CD8-positive, alpha-beta memory T cell (primary cell): ENCODE data around the gene PPM1H. TPM values are rescaled to one million over a fixed set of nuclear protein-coding genes. Genes with fewer than 3 reads are reported as not detected.

Source experiments
- CTCF ChIA-PET: fragments of 350-600 bp; sonication (Branson Sonifier 250); formaldehyde crosslinking; loops from one replicate; lab custom pipeline; 2021; ENCODE audit warnings: antibody characterized with exemption; lab: Charles Lee
- POLR2A ChIA-PET: fragments of 350-600 bp; sonication (Branson Sonifier 250); formaldehyde crosslinking; loops from one replicate; lab custom pipeline; 2021; ENCODE audit warnings: antibody characterized with exemption; lab: Charles Lee
- DNase-seq, 5 donors: peaks; one replicate each; pipeline versions ENCODE4 v3.0.0 to v3.0.0-alpha.2; 2020 to 2022; ENCODE audit warnings: mixed read lengths in 1 of 5
- H3K27ac ChIP-seq: one replicate; pipeline ENCODE4 v1.7.0; 2013; ENCODE audit warnings: low read depth, mild to moderate bottlenecking, low read length, moderate library complexity
- H3K27me3 ChIP-seq: 2 replicates; pipeline ENCODE4 v1.7.0; 2013; ENCODE audit warnings: low read length, mild to moderate bottlenecking; ENCODE audit not compliant: insufficient read depth, poor library complexity, severe bottlenecking
- H3K36me3 ChIP-seq: 2 replicates; pipeline ENCODE4 v1.7.0; 2013; ENCODE audit warnings: mild to moderate bottlenecking, low read length, moderate library complexity; ENCODE audit not compliant: insufficient read depth
- H3K4me1 ChIP-seq: 2 replicates; pipeline ENCODE4 v1.7.0; 2013; ENCODE audit warnings: mild to moderate bottlenecking, low read length, moderate library complexity; ENCODE audit not compliant: insufficient read depth
- H3K4me3 ChIP-seq: 2 replicates; pipeline ENCODE4 v1.7.0; 2013; ENCODE audit warnings: mild to moderate bottlenecking, low read length
- H3K9me3 ChIP-seq: 2 replicates; pipeline ENCODE4 v1.7.0; 2013; ENCODE audit warnings: mild to moderate bottlenecking, low read length
- H3K27ac Mint-ChIP-seq, 8 donors: one replicate each; pipeline ENCODE4 v1.8.0; 2020 to 2021; ENCODE audit warnings: mixed read lengths in 8 of 8, mild to moderate bottlenecking in 6 of 8, inconsistent platforms in 3 of 8, moderate library complexity in 3 of 8
- H3K27me3 Mint-ChIP-seq, 2 donors: one replicate each; pipeline ENCODE4 v1.8.0; 2020 to 2021; ENCODE audit warnings: mixed read lengths in 2 of 2, mild to moderate bottlenecking in 1 of 2, moderate library complexity in 1 of 2
- H3K36me3 Mint-ChIP-seq, 3 donors: one replicate each; pipeline ENCODE4 v1.8.0; 2020 to 2021; ENCODE audit warnings: mixed read lengths in 3 of 3, inconsistent platforms in 1 of 3, mild to moderate bottlenecking in 1 of 3
- H3K4me1 Mint-ChIP-seq, 3 donors: one replicate each; pipeline ENCODE4 v1.8.0; 2020 to 2021; ENCODE audit warnings: mixed read lengths in 3 of 3, inconsistent platforms in 1 of 3, mild to moderate bottlenecking in 1 of 3
- H3K4me3 Mint-ChIP-seq, 7 donors: one replicate each; pipeline ENCODE4 v1.8.0; 2020 to 2021; ENCODE audit warnings: mixed read lengths in 7 of 7, mild to moderate bottlenecking in 6 of 7, moderate library complexity in 4 of 7, inconsistent platforms in 2 of 7
- H3K9me3 Mint-ChIP-seq, 5 donors: one replicate each; pipeline ENCODE4 v1.8.0; 2020 to 2022; ENCODE audit warnings: mixed read lengths in 5 of 5, mild to moderate bottlenecking in 3 of 5, moderate library complexity in 2 of 5, inconsistent platforms in 1 of 5
- polyA plus RNA-seq: library from polyadenylated mRNA; unstranded; fragments of 300-500 nt; fragmentation: Illumina TruSeq; gene quantifications from one replicate; pipeline ENCODE4 v1.2.3, GENCODE V29; 2021
- total RNA-seq, 2 experiments: library from RNA; stranded (reverse); gene quantifications; one replicate each; pipeline ENCODE4 v1.2.3, GENCODE V29; 2021

PPM1H gene
- total and polyA plus RNA-seq, 3 experiments from 2014 or later: 0.13 TPM; not detected in 1

- Mint-ChIP-seq H3K27me3 (peaks cover 2 to 8% of the 10 kb centered on the region in 2 donors), H3K27ac (no peak overlapping the region), H3K4me1 (no peaks in the 10 kb centered on the region), H3K9me3 (peaks cover 0 to 3% (median 0%) of the 10 kb centered on the region in 5 donors), H3K36me3 (no peaks in the 10 kb centered on the region), H3K4me3 (no peak overlapping the region)
- ChIA-PET CTCF (interaction anchor here (0.5 kb wide), 1 partner anchor 14 kb away, joined by 3 read pairs; no protein-coding TSS in a partner anchor), POLR2A (no interaction called here)
- Histone ChIP-seq H3K4me3 (no peak overlapping the region), H3K27me3 (no peaks in the 10 kb centered on the region), H3K9me3 (no peaks in the 10 kb centered on the region), H3K27ac (no peak overlapping the region), H3K36me3 (no peaks in the 10 kb centered on the region), H3K4me1 (no peaks in the 10 kb centered on the region)
- no peak for DNase-seq
Observed at GRCh38 chr12:62912644-62913043, 22.3 kb downstream of the PPM1H start.

- H3K4me1 ChIP-seq: no peaks in the 10 kb centered on the region
- peaks cover 0 to 3% (median 0%) of the 10 kb centered on the region in 5 donors for H3K9me3 Mint-ChIP-seq
- H3K9me3 ChIP-seq: no peaks in the 10 kb centered on the region
- no peak overlapping the region for H3K27ac Mint-ChIP-seq
- H3K27me3 Mint-ChIP-seq: peaks cover 2 to 7% of the 10 kb centered on the region in 2 donors
- ChIA-PET POLR2A (no interaction called here), CTCF (no interaction called here)
- H3K36me3 Mint-ChIP-seq: no peaks in the 10 kb centered on the region
- no peaks in the 10 kb centered on the region for H3K4me1 Mint-ChIP-seq
- no peak for DNase-seq
- no peak overlapping the region for H3K4me3 ChIP-seq
- no peaks in the 10 kb centered on the region for H3K27me3 ChIP-seq
- no peaks in the 10 kb centered on the region for H3K36me3 ChIP-seq
- no peak overlapping the region for H3K4me3 Mint-ChIP-seq
- H3K27ac ChIP-seq: no peak overlapping the region
Observed at GRCh38 chr12:62911286-62911685, 23.7 kb downstream of the PPM1H start.

DNA sequence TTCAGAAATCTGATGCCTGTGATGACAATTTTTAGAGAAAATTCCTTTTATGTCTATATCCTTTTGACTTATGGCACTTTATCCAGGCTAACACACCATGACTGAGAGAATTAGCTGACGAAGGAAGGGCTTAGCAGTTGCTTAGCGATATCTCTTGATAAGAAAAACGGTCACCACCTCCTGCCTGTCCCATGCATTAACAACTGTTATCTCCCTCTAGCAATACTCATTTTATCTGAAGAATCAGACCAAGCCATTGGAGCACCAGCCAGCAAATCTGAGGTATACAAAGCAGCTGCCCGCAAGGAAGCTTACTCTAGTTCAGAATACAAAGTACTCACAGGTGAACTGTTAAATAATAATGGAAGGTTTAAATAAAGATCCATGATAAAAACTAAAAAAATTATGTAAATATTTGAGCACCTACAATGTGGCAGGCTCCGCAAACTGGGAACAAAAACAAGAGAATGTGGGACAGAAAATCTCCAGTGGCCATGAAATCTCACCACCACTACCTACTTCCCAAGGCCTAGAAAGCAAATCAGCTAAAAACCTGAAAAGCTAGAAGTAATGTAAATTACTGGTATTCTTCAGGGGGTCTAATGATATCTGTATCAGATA is 24.3 kb downstream of the PPM1H start:
- H3K9me3 Mint-ChIP-seq: peaks cover 0 to 3% (median 0%) of the 10 kb centered on the region in 5 donors
- peak overlapping the region; percentile 18 for H3K27ac ChIP-seq
- H3K4me3 ChIP-seq: no peak overlapping the region
- no peak overlapping the region for H3K27ac Mint-ChIP-seq
- POLR2A ChIA-PET: no interaction called here
- CTCF ChIA-PET: no interaction called here
- H3K4me3 Mint-ChIP-seq: no peak overlapping the region
- H3K36me3 Mint-ChIP-seq: no peaks in the 10 kb centered on the region
- H3K27me3 ChIP-seq: no peaks in the 10 kb centered on the region
- H3K27me3 Mint-ChIP-seq: peaks cover 2 to 7% of the 10 kb centered on the region in 2 donors
- DNase-seq: no peak
- H3K9me3 ChIP-seq: no peaks in the 10 kb centered on the region
- H3K4me1 Mint-ChIP-seq: no peaks in the 10 kb centered on the region
- no peaks in the 10 kb centered on the region for H3K36me3 ChIP-seq
- no peaks in the 10 kb centered on the region for H3K4me1 ChIP-seq

GRCh38 chr12:62909340-62909739 is 25.6 kb downstream of the PPM1H start:
- H3K36me3 Mint-ChIP-seq: no peaks in the 10 kb centered on the region
- H3K27ac ChIP-seq: no peak overlapping the region

GRCh38 chr12:62908674-62909073 is 26.3 kb downstream of the PPM1H start:
- H3K27ac Mint-ChIP-seq: no peak overlapping the region
- CTCF ChIA-PET: no interaction called here
- H3K36me3 ChIP-seq: no peaks in the 10 kb centered on the region
- H3K9me3 ChIP-seq: no peaks in the 10 kb centered on the region
- no peaks in the 10 kb centered on the region for H3K36me3 Mint-ChIP-seq
- no peaks in the 10 kb centered on the region for H3K27me3 ChIP-seq
- H3K27me3 Mint-ChIP-seq: peaks cover 2 to 7% of the 10 kb centered on the region in 2 donors
- peaks cover 0 to 3% (median 0%) of the 10 kb centered on the region in 5 donors for H3K9me3 Mint-ChIP-seq
- POLR2A ChIA-PET: no interaction called here
- no peak overlapping the region for H3K4me3 ChIP-seq
- H3K4me1 Mint-ChIP-seq: no peaks in the 10 kb centered on the region
- no peak overlapping the region for H3K4me3 Mint-ChIP-seq
- no peaks in the 10 kb centered on the region for H3K4me1 ChIP-seq
- DNase-seq: no peak
- no peak overlapping the region for H3K27ac ChIP-seq

More at GRCh38 chr12:62909340-62909739, 25.6 kb downstream of the PPM1H start:
- Histone ChIP-seq H3K4me3 (no peak overlapping the region), H3K9me3 (no peaks in the 10 kb centered on the region), H3K4me1 (no peaks in the 10 kb centered on the region), H3K36me3 (no peaks in the 10 kb centered on the region), H3K27me3 (no peaks in the 10 kb centered on the region)
- no peak for DNase-seq
- H3K27me3 Mint-ChIP-seq: peaks cover 2 to 7% of the 10 kb centered on the region in 2 donors
- no peak overlapping the region for H3K27ac Mint-ChIP-seq
- ChIA-PET CTCF (no interaction called here), POLR2A (no interaction called here)
- H3K4me3 Mint-ChIP-seq: no peak overlapping the region
- no peaks in the 10 kb centered on the region for H3K4me1 Mint-ChIP-seq
- H3K9me3 Mint-ChIP-seq: peaks cover 0 to 3% (median 0%) of the 10 kb centered on the region in 5 donors

DNA sequence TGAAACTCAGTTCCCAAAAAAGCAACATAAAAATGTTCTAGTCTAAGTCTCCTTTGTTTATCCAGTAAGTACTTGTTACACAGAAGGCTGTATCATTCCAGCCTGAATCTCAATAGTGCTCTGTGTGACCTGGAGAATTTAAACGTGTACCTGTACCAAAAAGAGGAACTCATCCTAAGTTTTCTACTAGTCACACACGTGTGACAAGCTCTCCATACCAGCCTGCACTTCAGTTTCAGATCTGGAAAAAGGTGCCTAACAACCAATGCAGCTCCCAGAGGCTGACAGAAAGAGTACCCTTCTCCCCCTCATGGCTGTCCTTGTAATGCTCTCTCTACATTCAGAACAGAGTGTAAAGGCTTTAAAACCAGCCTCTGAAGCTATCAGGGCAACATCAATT is 27.4 kb downstream of the PPM1H start:
- no peaks in the 10 kb centered on the region for H3K9me3 ChIP-seq
- no peaks in the 10 kb centered on the region for H3K36me3 ChIP-seq
- Mint-ChIP-seq H3K27ac (no peak overlapping the region), H3K4me3 (no peak overlapping the region), H3K36me3 (no peaks in the 10 kb centered on the region), H3K27me3 (peaks cover 2 to 3% of the 10 kb centered on the region in 2 donors), H3K9me3 (no peaks in the 10 kb centered on the region), H3K4me1 (no peaks in the 10 kb centered on the region)
- H3K4me3 ChIP-seq: no peak overlapping the region
- DNase-seq: no peak
- H3K27ac ChIP-seq: no peak overlapping the region
- ChIA-PET CTCF (no interaction called here), POLR2A (no interaction called here)
- no peaks in the 10 kb centered on the region for H3K4me1 ChIP-seq
- no peaks in the 10 kb centered on the region for H3K27me3 ChIP-seq

GRCh38 chr12:62907078-62907477 is 27.9 kb downstream of the PPM1H start:
- Histone ChIP-seq H3K4me3 (no peak overlapping the region), H3K27ac (no peak overlapping the region), H3K36me3 (no peaks in the 10 kb centered on the region), H3K9me3 (no peaks in the 10 kb centered on the region), H3K27me3 (no peaks in the 10 kb centered on the region), H3K4me1 (no peaks in the 10 kb centered on the region)
- Mint-ChIP-seq H3K4me1 (no peaks in the 10 kb centered on the region), H3K9me3 (no peaks in the 10 kb centered on the region), H3K4me3 (no peak overlapping the region), H3K27me3 (peaks cover 2 to 3% of the 10 kb centered on the region in 2 donors), H3K27ac (no peak overlapping the region), H3K36me3 (no peaks in the 10 kb centered on the region)
- no peak for DNase-seq
- POLR2A ChIA-PET: no interaction called here
- CTCF ChIA-PET: no interaction called here

- H3K9me3 ChIP-seq: no peaks in the 10 kb centered on the region
- DNase-seq: no peak
- peaks cover 2 to 9% of the 10 kb centered on the region in 2 donors for H3K27me3 Mint-ChIP-seq
- H3K27ac ChIP-seq: no peak overlapping the region
- no peak overlapping the region for H3K4me3 ChIP-seq
- no peaks in the 10 kb centered on the region for H3K9me3 Mint-ChIP-seq
- H3K27ac Mint-ChIP-seq: no peak overlapping the region
- no peak overlapping the region for H3K4me3 Mint-ChIP-seq
- POLR2A ChIA-PET: no interaction called here
- no peaks in the 10 kb centered on the region for H3K36me3 ChIP-seq
- H3K36me3 Mint-ChIP-seq: no peaks in the 10 kb centered on the region
- no peaks in the 10 kb centered on the region for H3K4me1 ChIP-seq
- H3K4me1 Mint-ChIP-seq: no peaks in the 10 kb centered on the region
- no peaks in the 10 kb centered on the region for H3K27me3 ChIP-seq
- CTCF ChIA-PET: no interaction called here
Observed at GRCh38 chr12:62903151-62903550, 31.8 kb downstream of the PPM1H start.
